BLaER1 treated with 17β-estradiol and CSF1 and Interleukin-3, amounts not matched to agents 10 nM and 100 nM (cell line): ENCODE measurements around the gene DMAC2.
A peak's percentile ranks its signal among the peaks of the same experiment; 100 is the strongest.
"Not testable (repeated sequence)": the region's sequence is repeated elsewhere in the genome, so short reads cannot be mapped to it uniquely, and the experiment has no call there.

ENCODE experiments used
- H3K27ac ChIP-seq, 11 experiments: shearing (Covaris generic); formaldehyde crosslinking; 2 replicates each; pipeline ENCODE4 v1.8.1; 2022
- H3K27me3 ChIP-seq, 11 experiments: shearing (Covaris generic); formaldehyde crosslinking; 2 replicates each; pipeline ENCODE4 v1.8.1; 2022
- H3K36me3 ChIP-seq, 11 experiments: shearing (Covaris generic); formaldehyde crosslinking; 2 replicates each; pipeline ENCODE4 v1.8.1; 2022
- H3K4me1 ChIP-seq, 10 experiments: shearing (Covaris generic); formaldehyde crosslinking; 2 replicates each; pipeline ENCODE4 v1.8.1; 2022
- H3K4me2 ChIP-seq, 11 experiments: shearing (Covaris generic); formaldehyde crosslinking; 2 replicates each; pipeline ENCODE4 v1.8.1; 2022
- H3K4me3 ChIP-seq, 10 experiments: shearing (Covaris generic); formaldehyde crosslinking; 2 replicates each; pipeline ENCODE4 v1.8.1; 2022
- H3K9ac ChIP-seq, 11 experiments: shearing (Covaris generic); formaldehyde crosslinking; 2 replicates each; pipeline ENCODE4 v1.8.1; 2022
- H3K9me3 ChIP-seq, 11 experiments: shearing (Covaris generic); formaldehyde crosslinking; replicated peaks in 1 of 11; 2 replicates each; pipeline ENCODE4 v1.8.1; 2022
- H4K20me1 ChIP-seq, 11 experiments: shearing (Covaris generic); formaldehyde crosslinking; 2 replicates each; pipeline ENCODE4 v1.8.1; 2022
- Cebpa-rat ChIP-seq, 11 experiments: shearing (Covaris generic); IDR thresholded peaks; 2 replicates each; pipeline ENCODE4 v1.8.1; 2022

DMAC2 gene

DNA sequence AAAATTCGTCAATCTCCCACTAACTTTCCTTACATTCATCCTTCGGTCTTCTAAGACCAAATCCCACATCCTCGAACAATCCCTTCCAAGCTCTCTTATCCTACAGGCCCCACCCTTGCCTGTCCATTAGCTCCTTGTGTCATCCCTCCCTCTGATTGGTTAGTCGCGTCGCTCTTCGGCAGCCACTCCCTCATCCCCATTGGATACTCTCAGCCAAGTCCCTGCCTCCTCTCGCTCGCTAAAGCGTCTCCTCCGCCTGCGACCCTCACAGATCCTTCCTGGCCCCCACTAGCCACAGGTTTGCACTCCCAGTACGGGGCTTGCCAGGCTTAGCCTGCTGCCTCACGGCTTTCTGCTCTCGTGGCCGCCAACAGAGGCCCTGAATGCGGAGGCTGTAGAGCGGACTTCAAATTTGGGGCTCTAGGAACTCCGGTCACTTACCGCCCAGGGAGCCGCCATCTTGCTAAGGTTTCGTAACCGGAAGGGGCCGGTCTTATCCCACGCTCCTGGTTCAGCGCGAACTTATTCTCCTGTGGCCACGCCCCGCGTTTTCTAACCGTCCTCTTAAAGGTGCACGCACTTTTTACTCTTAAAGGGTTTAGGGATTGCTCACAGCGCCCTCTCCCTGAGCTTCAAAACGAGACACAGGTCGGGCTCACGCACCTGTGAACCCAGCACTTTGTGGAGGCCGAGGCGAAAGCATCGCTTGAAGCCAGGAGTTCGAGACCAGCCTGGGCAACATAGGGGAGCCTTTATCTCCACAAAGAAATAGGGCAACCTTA lies at the start of gene DMAC2:
Gene DMAC2 (minus strand): TSS at position 472 of the 782 bp plus-strand sequence. CDS start 13 bp downstream, at position 459.
- Histone ChIP-seq H3K4me2 (peak within 1 kb of the TSS; percentile 75 to 94 (median 84)), H3K4me3 (peak within 1 kb of the TSS; percentile 61 to 83 (median 73)), H3K36me3 (peaks cover 17 to 34% (median 24%) of the 10 kb centered on the region in 11 experiments; a peak in 21 of 22 replicates), H3K9me3 (no peaks in the 10 kb centered on the region), H4K20me1 (peaks cover 0 to 8% (median 0%) of the 10 kb centered on the region in 11 experiments; a peak in 2 of 22 replicates), H3K4me1 (peaks cover 24 to 53% (median 42%) of the 10 kb centered on the region in 10 experiments), H3K27me3 (no peaks in the 10 kb centered on the region), H3K27ac (peak within 1 kb of the TSS; percentile 70 to 96 (median 91)), H3K9ac (peak within 1 kb of the TSS; percentile 80 to 93 (median 89))
- peak in 7 of 11 experiments; percentile 32 to 68 (median 64); a peak in 7 of 22 replicates for TF ChIP-seq Cebpa-rat (IDR thresholded peaks at IDR 0.05)

DNA sequence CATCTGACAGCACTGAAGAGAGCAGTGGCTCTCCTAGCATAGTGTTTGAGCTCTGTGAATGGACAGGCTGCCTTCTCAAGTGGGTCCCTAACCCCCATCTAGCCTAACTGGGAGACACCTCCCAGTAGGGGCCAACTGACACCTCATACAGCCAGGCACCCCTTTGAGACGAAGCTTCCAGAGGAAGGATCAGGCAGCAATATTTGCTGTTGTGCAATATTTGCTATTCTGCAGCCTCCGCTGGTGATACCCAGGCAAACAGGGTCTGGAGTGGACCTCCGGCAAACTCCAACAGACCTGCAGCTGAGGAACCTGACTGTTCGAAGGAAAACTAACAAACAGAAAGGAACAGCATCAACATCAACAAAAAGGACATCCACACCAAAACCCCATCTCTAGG lies 47.2 kb upstream of the DMAC2 start:
- not testable (repeated sequence) for H3K36me3 ChIP-seq, H4K20me1 ChIP-seq, H3K4me1 ChIP-seq, H3K9ac ChIP-seq, H3K4me3 ChIP-seq, H3K4me2 ChIP-seq, H3K27ac ChIP-seq, H3K27me3 ChIP-seq
- H3K9me3 ChIP-seq: peaks cover 9 to 31% (median 17%) of the 10 kb centered on the region in 11 experiments; a peak in 17 of 22 replicates
- TF ChIP-seq Cebpa-rat (IDR thresholded peaks at IDR 0.05): 0 out of 22 replicates have a peak, but pooled peaks of 1 of the 11 experiments have one; percentile 31

DNA sequence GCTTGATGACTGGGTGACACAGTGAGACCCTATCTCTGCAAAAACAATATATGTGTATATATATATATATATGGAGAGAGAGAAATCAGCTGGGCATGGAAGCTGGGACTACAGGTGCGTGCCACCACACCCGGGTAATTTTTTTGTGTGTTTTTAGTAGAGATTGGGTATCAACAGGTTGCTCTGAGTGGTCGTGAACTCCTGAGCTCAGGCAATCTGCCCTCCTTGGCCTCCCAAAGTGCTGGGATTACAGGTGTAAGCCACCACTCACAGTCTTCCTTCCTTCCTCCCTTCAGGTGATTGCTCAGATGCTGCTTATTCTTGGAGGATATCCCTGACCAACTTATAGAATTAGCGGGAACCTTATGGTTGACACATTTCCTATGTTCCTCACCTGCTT lies 45.1 kb upstream of the DMAC2 start:
- Histone ChIP-seq H3K9me3 (peaks cover 9 to 25% (median 16%) of the 10 kb centered on the region in 11 experiments; a peak in 17 of 22 replicates), H3K36me3 (no peaks in the 10 kb centered on the region), H3K4me3 (no peak overlapping the region), H4K20me1 (no peaks in the 10 kb centered on the region), H3K4me2 (no peak overlapping the region), H3K27ac (no peak overlapping the region), H3K27me3 (no peaks in the 10 kb centered on the region), H3K4me1 (peaks cover 0 to 7% (median 6%) of the 10 kb centered on the region in 10 experiments; a peak in 9 of 20 replicates), H3K9ac (no peak overlapping the region)
- TF ChIP-seq Cebpa-rat (IDR thresholded peaks at IDR 0.05): no peak

DNA sequence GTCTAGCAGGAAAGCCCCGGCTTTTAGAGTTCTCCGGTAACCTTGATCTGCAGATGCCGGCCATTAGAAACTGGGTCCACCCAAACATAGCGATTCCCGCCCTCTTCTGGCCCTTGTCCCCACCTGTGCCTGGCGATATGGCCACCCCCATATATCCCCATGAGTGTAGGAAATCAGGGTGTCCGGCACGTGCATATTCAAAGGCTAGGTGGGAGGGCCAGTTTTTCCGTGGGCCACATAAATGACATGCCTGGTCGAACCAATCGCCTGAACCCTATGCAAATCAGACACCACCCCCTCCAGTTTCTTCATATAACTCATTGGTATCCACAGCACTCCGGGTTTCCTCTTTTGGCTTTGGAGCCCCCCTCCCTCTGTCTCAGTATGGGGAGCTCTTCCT lies 40.6 kb upstream of the DMAC2 start:
- Histone ChIP-seq H3K4me2 (peak overlapping the region in 7 of 11 experiments; percentile 5 to 43 (median 23); a peak in 9 of 22 replicates), H3K4me1 (peaks cover 0 to 29% (median 19%) of the 10 kb centered on the region in 10 experiments; a peak in 13 of 20 replicates), H3K9ac (peak overlapping the region in 1 of 11 experiments; percentile 20; a peak in 2 of 22 replicates), H3K4me3 (no peak overlapping the region), H3K36me3 (no peaks in the 10 kb centered on the region), H3K27me3 (no peaks in the 10 kb centered on the region), H3K27ac (peak overlapping the region in 4 of 11 experiments; percentile 27 to 47 (median 42); a peak in 5 of 22 replicates), H3K9me3 (peaks cover 0 to 10% (median 0%) of the 10 kb centered on the region in 11 experiments; a peak in 6 of 22 replicates), H4K20me1 (no peaks in the 10 kb centered on the region)
- TF ChIP-seq Cebpa-rat (IDR thresholded peaks at IDR 0.05): no peak

DNA sequence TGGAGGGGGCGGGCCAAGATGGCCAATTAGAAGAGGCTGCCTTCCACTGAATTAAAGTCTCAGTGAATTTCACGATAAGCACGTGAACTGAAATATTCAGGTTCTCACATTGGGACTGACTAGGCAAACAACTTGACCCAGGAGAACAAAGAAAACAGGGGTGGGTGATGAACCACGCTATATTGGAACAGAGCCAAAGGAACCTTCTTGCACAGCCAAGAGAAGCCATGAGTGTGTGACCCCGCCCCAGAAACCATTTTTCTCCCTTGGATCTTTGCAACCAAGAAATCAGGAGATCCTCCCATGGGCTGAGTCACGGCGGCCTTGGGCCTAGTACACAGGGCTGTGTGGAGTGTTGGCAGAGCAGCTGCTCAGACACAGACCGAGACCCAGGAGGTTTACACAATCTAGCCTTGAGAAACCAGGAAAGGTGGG lies 40.1 kb upstream of the DMAC2 start:
- no peak overlapping the region for H3K4me3 ChIP-seq
- no peak for TF ChIP-seq Cebpa-rat (IDR thresholded peaks at IDR 0.05)
- H3K4me2 ChIP-seq: peak overlapping the region in 9 of 11 experiments; percentile 5 to 43 (median 24); a peak in 11 of 22 replicates
- peak overlapping the region in 4 of 11 experiments; percentile 19 to 47 (median 36); a peak in 5 of 22 replicates for H3K27ac ChIP-seq
- H3K27me3 ChIP-seq: no peaks in the 10 kb centered on the region
- peak overlapping the region in 1 of 11 experiments; percentile 20; a peak in 2 of 22 replicates for H3K9ac ChIP-seq
- peaks cover 0 to 29% (median 19%) of the 10 kb centered on the region in 10 experiments; a peak in 13 of 20 replicates for H3K4me1 ChIP-seq
- no peaks in the 10 kb centered on the region for H3K36me3 ChIP-seq
- peaks cover 0 to 10% (median 0%) of the 10 kb centered on the region in 11 experiments; a peak in 6 of 22 replicates for H3K9me3 ChIP-seq
- H4K20me1 ChIP-seq: no peaks in the 10 kb centered on the region

DNA sequence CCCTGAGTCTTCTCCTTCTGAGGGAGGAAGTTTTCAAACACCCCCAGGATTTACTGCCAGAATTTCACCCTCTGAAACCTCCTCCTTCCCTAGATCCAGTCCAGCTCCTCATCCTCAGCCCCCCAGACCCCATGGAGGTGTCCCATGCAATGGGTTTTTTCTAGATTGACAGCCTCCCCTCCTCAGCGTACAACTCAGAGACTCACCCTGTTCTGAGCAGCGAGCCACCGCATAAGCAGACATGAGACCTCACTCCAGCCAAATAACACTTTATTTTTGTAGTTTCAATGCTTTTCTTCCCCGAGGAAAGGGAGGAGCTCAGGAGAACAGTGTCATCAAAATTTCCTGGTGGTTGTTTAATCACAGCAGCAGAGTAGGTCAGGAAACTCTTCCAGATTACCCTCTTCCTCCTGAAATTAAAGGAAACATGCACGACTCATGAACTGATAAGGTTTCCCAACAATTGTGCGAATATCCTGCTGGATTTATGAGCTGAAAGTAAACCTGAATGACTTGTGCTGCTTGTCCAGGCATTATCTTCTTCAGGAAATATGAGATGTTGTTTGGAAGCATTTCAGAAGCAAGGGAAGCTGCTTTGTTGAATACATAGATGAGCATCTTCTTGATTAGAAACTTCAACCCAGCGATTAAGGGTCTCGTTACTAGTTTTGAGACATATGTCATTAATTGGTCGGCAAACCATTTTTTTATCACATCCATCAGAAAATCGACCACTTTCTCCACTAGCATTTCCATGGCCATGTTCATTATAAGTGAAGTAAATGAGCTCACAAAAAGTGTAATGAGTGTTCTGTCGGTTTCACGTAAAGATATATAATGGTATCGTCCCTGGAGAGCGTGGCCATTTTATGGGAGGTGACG lies 39.4 kb upstream of the DMAC2 start:
- TF ChIP-seq Cebpa-rat (IDR thresholded peaks at IDR 0.05): no peak
- H3K36me3 ChIP-seq: no peaks in the 10 kb centered on the region
- H4K20me1 ChIP-seq: no peaks in the 10 kb centered on the region
- H3K27me3 ChIP-seq: no peaks in the 10 kb centered on the region
- no peak overlapping the region for H3K9ac ChIP-seq
- H3K9me3 ChIP-seq: peaks cover 0 to 10% (median 0%) of the 10 kb centered on the region in 11 experiments; a peak in 6 of 22 replicates
- peak overlapping the region in 8 of 11 experiments; percentile 12 to 43 (median 26); a peak in 9 of 22 replicates for H3K4me2 ChIP-seq
- peaks cover 0 to 29% (median 19%) of the 10 kb centered on the region in 10 experiments; a peak in 13 of 20 replicates for H3K4me1 ChIP-seq
- no peak overlapping the region for H3K4me3 ChIP-seq
- peak overlapping the region in 4 of 11 experiments; percentile 17 to 47 (median 20); a peak in 4 of 22 replicates for H3K27ac ChIP-seq

DNA sequence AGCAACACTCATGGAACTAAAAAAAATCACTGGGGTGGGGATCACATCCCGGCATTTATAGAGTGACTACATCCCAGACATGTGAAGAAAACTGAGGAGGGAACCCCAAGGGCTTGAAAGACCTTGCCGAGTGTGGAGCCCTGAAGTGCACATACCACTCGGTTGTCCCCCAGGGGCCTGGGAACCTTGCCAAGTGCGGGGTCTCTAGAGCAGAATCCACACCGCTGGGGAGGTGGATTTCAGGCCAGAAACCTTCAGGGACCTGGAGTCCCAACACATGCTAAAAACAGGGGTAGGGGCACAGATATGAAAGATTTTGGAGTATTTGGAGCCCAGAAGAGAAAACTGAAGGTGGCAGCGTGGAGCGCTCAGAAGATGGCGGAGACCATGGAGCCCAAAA lies 38.5 kb upstream of the DMAC2 start:
- H3K4me1 ChIP-seq: peaks cover 0 to 29% (median 19%) of the 10 kb centered on the region in 10 experiments; a peak in 13 of 20 replicates
- no peaks in the 10 kb centered on the region for H3K27me3 ChIP-seq
- H3K36me3 ChIP-seq: no peaks in the 10 kb centered on the region
- no peak for TF ChIP-seq Cebpa-rat (IDR thresholded peaks at IDR 0.05)
- no peaks in the 10 kb centered on the region for H4K20me1 ChIP-seq
- H3K9me3 ChIP-seq: peaks cover 2 to 15% (median 7%) of the 10 kb centered on the region in 11 experiments; a peak in 19 of 22 replicates
- no peak overlapping the region for H3K27ac ChIP-seq
- H3K9ac ChIP-seq: no peak overlapping the region
- peak overlapping the region in 1 of 11 experiments; percentile 30; a peak in 1 of 22 replicates for H3K4me2 ChIP-seq
- H3K4me3 ChIP-seq: no peak overlapping the region

DNA sequence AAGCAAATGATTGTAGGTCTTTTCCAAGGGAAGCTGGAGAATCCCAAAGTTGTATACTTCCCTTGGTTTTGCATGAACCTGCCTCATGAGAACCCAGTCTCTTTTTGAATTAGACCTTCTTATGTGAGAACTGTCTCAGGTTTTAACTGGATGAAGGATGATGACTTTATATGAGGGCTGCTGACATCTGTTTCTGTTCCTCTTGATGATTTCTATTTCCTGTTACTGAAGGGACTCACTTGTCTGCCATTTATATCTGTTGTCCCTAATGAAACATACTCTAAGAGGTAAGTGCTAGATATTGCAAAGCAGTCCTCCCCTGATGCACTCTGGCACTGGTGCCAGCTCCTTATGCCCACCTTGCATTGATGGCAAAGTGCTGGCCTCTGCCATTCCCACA lies 36.9 kb upstream of the DMAC2 start:
- H3K9ac ChIP-seq: no peak overlapping the region
- peaks cover 11 to 21% (median 16%) of the 10 kb centered on the region in 11 experiments; a peak in 21 of 22 replicates for H3K9me3 ChIP-seq
- H3K27me3 ChIP-seq: no peaks in the 10 kb centered on the region
- TF ChIP-seq Cebpa-rat (IDR thresholded peaks at IDR 0.05): no peak
- H3K27ac ChIP-seq: no peak overlapping the region
- H3K36me3 ChIP-seq: no peaks in the 10 kb centered on the region
- H3K4me3 ChIP-seq: no peak overlapping the region
- no peaks in the 10 kb centered on the region for H4K20me1 ChIP-seq
- H3K4me1 ChIP-seq: peaks cover 0 to 29% (median 19%) of the 10 kb centered on the region in 10 experiments; a peak in 13 of 20 replicates
- peak overlapping the region in 4 of 11 experiments; percentile 0 to 52 (median 28); a peak in 4 of 22 replicates for H3K4me2 ChIP-seq
